DOHH2 (cell line): ENCODE data around the gene PEX26.
"Not testable (repeated sequence)": the region's sequence is repeated elsewhere in the genome, so short reads cannot be mapped to it uniquely, and the experiment has no call there.

ENCODE experiments used
- H3F3A ChIP-seq: fragments of 200-600 bp; sonication (generic), shearing (Covaris generic); 2 replicates; pipeline ENCODE4 v1.6.0; 2016; ENCODE audit warnings: antibody characterized with exemption, mild to moderate bottlenecking; ENCODE audit not compliant: control insufficient read depth, insufficient read depth
- H3K27ac ChIP-seq: fragments of 200-600 bp; sonication (generic); 2 replicates; pipeline ENCODE4 v1.5.1; 2014; ENCODE audit warnings: low read depth, mild to moderate bottlenecking, low read length, moderate library complexity
- H3K27me3 ChIP-seq: fragments of 200-600 bp; sonication (generic); 2 replicates; pipeline ENCODE4 v1.6.1; 2014; ENCODE audit warnings: mild to moderate bottlenecking, low read length, mixed read lengths; ENCODE audit not compliant: control insufficient read depth
- H3K36me3 ChIP-seq: fragments of 200-600 bp; sonication (generic); 2 replicates; pipeline ENCODE4 v1.6.1; 2014; ENCODE audit warnings: mild to moderate bottlenecking, low read length, moderate library complexity, mixed read lengths; ENCODE audit not compliant: control insufficient read depth
- H3K4me1 ChIP-seq: fragments of 200-600 bp; sonication (generic); 2 replicates; pipeline ENCODE4 v1.6.1; 2014; ENCODE audit warnings: mild to moderate bottlenecking, low read length, mixed read lengths; ENCODE audit not compliant: control insufficient read depth
- H3K4me2 ChIP-seq: fragments of 200-600 bp; sonication (generic); 2 replicates; pipeline ENCODE4 v1.6.0; 2014; ENCODE audit warnings: mild to moderate bottlenecking, low read length, moderate library complexity
- H3K4me3 ChIP-seq: fragments of 200-600 bp; sonication (generic); 2 replicates; pipeline ENCODE4 v1.5.1; 2014; ENCODE audit warnings: mild to moderate bottlenecking, low read length, mixed read lengths
- H3K79me2 ChIP-seq: fragments of 200-600 bp; sonication (generic); 2 replicates; pipeline ENCODE4 v1.6.1; 2014; ENCODE audit warnings: mild to moderate bottlenecking, low read length, mixed read lengths; ENCODE audit not compliant: control insufficient read depth
- H3K9me2 ChIP-seq: fragments of 200-600 bp; sonication (generic); replicated peaks from 2 replicates; pipeline ENCODE4 v1.6.1; 2014; ENCODE audit warnings: mild to moderate bottlenecking, low read length, mixed read lengths; ENCODE audit not compliant: control insufficient read depth
- H3K9me3 ChIP-seq: fragments of 200-600 bp; sonication (generic); 2 replicates; pipeline ENCODE4 v1.6.1; 2014; ENCODE audit warnings: antibody characterized with exemption, low read length, mixed read lengths; ENCODE audit not compliant: control insufficient read depth, insufficient read depth
- H4K20me1 ChIP-seq: fragments of 200-600 bp; sonication (generic); 2 replicates; pipeline ENCODE4 v1.6.0; 2014; ENCODE audit warnings: low read depth, mild to moderate bottlenecking, antibody characterized with exemption, low read length, moderate library complexity; ENCODE audit not compliant: control insufficient read depth, insufficient read depth
- EZH2phosphoT487 ChIP-seq: fragments of 200-600 bp; sonication (generic); IDR thresholded peaks from 2 replicates; pipeline ENCODE4 v1.6.1; 2017; ENCODE audit warnings: borderline replicate concordance, mild to moderate bottlenecking, antibody characterized with exemption, low read length, moderate library complexity, mixed read lengths
- TF ChIP-seq, protein P1 (sequence below): fragments of 200-600 bp; sonication (generic); IDR thresholded peaks from one replicate; pipeline ENCODE4 v1.5.1; 2014; ENCODE audit warnings: antibody characterized with exemption, mild to moderate bottlenecking, low read depth, low read length; ENCODE audit not compliant: poor library complexity, severe bottlenecking

PEX26 gene

DNA sequence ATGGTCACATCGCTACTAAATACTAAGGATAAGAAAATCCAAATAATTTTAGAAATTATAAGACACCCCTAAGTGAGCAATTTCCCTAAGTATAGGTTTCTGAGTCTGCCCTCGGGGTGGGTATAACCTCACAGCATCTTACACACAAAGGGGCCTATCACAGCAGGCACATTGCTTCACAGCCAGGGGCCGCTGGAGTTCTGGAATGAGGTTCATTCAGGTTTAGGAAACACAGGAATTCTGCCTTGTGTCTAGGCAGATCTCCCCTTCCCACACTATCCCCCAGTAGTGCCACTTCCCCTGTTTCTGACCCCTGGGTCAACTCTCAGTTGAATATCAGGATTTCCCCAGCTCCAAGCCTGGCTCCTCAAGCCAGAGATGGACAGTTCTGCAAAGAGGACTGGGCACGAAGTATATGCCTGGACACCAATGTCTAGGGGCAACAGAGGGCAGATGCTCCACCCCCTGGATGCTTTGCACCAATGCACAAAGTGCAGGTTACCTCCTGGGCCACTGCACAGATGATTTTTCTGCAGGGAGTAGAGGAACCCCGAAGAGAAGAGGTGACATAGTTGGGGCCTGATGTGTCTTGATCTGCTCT is 44.3 kb downstream of the PEX26 start:
- Histone ChIP-seq H3K36me3 (peaks cover 7% of the 10 kb centered on the region), H3K27me3 (no peaks in the 10 kb centered on the region), H3K79me2 (no peaks in the 10 kb centered on the region), H3K9me3 (no peaks in the 10 kb centered on the region), H3K4me1 (no peaks in the 10 kb centered on the region), H3K9me2 (no peaks in the 10 kb centered on the region), H3K4me3 (no peak overlapping the region), H4K20me1 (no peaks in the 10 kb centered on the region), H3K4me2 (no peak overlapping the region), H3K27ac (no peak overlapping the region), H3F3A (no peaks in the 10 kb centered on the region)
- TF ChIP-seq, protein P1, sequence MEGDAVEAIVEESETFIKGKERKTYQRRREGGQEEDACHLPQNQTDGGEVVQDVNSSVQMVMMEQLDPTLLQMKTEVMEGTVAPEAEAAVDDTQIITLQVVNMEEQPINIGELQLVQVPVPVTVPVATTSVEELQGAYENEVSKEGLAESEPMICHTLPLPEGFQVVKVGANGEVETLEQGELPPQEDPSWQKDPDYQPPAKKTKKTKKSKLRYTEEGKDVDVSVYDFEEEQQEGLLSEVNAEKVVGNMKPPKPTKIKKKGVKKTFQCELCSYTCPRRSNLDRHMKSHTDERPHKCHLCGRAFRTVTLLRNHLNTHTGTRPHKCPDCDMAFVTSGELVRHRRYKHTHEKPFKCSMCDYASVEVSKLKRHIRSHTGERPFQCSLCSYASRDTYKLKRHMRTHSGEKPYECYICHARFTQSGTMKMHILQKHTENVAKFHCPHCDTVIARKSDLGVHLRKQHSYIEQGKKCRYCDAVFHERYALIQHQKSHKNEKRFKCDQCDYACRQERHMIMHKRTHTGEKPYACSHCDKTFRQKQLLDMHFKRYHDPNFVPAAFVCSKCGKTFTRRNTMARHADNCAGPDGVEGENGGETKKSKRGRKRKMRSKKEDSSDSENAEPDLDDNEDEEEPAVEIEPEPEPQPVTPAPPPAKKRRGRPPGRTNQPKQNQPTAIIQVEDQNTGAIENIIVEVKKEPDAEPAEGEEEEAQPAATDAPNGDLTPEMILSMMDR: no peak
- TF ChIP-seq EZH2phosphoT487: no peak

DNA sequence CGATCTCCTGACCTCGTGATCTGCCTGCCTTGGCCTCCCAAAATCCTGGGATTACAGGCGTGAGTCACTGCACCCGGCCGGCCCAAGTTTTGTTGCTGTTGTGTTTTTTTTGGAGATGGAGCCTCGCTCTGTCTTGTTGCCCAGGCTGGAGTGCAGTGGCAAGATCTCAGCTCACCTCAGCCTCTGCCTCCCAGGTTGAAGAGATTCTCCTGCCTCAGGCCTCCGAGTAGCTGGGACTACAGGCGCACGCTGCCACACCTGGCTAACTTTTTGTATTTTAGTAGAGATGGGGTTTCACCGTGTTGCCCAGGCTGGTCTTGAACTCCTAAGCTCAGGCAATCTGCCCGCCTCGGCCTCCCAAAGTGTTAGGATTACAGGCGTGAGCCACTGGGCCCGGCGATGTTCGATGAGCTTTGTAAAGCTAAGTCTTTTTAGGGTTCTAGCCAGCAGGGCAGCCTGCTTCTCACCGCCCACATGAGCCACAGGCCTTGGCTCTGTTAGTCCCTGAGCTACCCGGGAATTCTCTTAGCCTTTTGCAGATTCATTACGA is 45.8 kb downstream of the PEX26 start:
- H3F3A ChIP-seq, H3K9me3 ChIP-seq, H3K79me2 ChIP-seq, H3K4me3 ChIP-seq, H3K4me2 ChIP-seq, H3K4me1 ChIP-seq, H3K27ac ChIP-seq, H3K27me3 ChIP-seq, H4K20me1 ChIP-seq, H3K36me3 ChIP-seq, H3K9me2 ChIP-seq: not testable (repeated sequence)

DNA sequence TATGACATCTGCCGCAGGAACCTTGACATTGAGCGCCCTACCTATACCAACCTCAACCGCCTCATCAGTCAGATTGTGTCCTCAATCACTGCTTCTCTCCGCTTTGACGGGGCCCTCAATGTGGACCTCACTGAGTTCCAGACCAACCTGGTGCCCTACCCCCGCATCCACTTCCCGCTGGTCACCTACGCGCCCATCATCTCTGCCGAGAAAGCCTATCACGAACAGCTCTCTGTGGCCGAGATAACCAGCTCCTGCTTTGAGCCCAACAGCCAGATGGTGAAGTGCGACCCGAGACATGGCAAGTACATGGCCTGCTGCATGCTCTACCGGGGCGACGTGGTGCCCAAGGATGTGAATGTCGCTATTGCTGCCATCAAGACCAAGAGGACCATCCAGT is 48.8 kb downstream of the PEX26 start:
- H3K27ac ChIP-seq: no peak overlapping the region
- H4K20me1 ChIP-seq: no peaks in the 10 kb centered on the region
- no peak for TF ChIP-seq EZH2phosphoT487
- TF ChIP-seq, protein P1: no peak
- no peaks in the 10 kb centered on the region for H3K79me2 ChIP-seq
- no peaks in the 10 kb centered on the region for H3K9me2 ChIP-seq
- H3K4me2 ChIP-seq: no peak overlapping the region
- H3K27me3 ChIP-seq: no peaks in the 10 kb centered on the region
- no peaks in the 10 kb centered on the region for H3K4me1 ChIP-seq
- no peak overlapping the region for H3K4me3 ChIP-seq
- no peaks in the 10 kb centered on the region for H3F3A ChIP-seq
- no peaks in the 10 kb centered on the region for H3K9me3 ChIP-seq
- peaks cover 7% of the 10 kb centered on the region for H3K36me3 ChIP-seq

DNA sequence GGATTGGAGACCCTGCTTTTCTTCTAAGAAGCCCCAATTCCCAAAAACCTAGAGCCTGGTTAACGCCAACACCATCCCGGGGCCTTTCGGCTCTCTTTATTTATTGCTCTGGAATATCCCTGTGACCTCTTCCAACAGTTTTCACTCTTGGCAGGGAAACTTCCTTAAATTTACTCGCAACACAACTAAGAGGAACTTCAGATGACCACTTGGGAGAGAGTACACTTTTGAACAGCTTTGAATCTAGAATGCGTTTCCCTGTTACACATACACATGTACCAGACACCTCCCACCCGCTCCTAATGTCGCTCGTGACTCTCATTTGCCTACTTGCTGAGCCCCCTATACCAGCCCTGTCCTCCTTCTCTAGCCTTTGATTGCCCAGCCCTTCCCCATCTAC is 52.2 kb downstream of the PEX26 start:
- Histone ChIP-seq H3K4me2 (no peak overlapping the region), H3K36me3 (peaks cover 7% of the 10 kb centered on the region), H3K27ac (no peak overlapping the region), H3K9me3 (no peaks in the 10 kb centered on the region), H3K27me3 (no peaks in the 10 kb centered on the region), H3K4me1 (no peaks in the 10 kb centered on the region), H3K79me2 (no peaks in the 10 kb centered on the region), H3F3A (no peaks in the 10 kb centered on the region), H3K9me2 (no peaks in the 10 kb centered on the region), H4K20me1 (no peaks in the 10 kb centered on the region), H3K4me3 (no peak overlapping the region)
- TF ChIP-seq, protein P1: no peak
- no peak for TF ChIP-seq EZH2phosphoT487
